ENCODE measurements around the gene PBX1. TPM values are rescaled to one million over a fixed set of nuclear protein-coding genes. Genes with fewer than 3 reads are reported as not detected.

Gene PBX1
- total and polyA plus RNA-seq, 2 of the 4 experiments (the other 2 are of a cell fraction): 13.9 to 17.9 TPM

DNA sequence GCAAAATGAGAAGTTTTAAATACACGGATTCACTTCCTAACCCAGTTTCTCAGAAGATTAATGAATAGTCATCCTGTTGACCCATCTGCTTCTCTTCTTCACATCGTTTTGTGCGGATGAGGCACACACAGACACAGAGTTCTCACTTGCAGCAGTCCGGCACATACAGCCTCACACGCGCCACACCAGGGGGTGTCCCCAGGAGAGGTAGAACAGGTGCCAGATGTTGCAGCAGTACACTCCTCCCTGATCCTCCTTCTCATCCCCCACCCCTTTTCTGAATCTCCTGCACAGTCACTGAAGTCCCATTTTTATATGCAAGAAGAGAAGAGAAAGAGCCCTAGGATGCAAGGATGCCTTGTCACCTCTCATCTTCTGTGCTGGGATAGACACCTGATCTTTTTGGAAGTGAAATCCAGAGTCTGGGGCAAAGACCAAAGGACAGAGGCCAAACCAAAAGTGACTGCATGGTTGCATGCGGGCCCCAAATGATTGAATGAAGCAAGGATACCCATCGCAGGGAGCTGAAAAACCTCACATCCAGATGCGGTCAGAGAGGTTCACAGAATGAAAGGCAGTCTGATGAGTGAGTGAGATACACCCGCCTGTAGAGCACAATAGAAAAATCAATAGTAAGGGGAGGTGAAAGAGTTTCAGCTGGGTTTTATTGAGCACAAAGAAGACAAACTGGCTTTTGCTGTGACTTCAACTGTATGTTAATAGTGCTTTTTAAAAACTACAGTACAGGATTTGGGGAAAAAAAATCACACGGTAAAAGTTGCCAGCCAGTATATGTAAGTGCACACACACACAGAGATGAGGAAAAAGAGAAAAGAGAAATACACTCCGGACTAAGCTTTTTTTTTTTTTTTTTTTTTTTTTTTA is 28.9 kb downstream of the PBX1 start:
- Histone ChIP-seq H2BK20ac (ENCODE audit: low read depth, low read length) (no peak overlapping the region), H3K4ac (ENCODE audit: low read depth, low read length) (peak overlapping the region; percentile 64; the same call in 1 of the 2 replicates), H3K9ac (ENCODE audit: low read depth, low read length) (peak overlapping the region; percentile 13; the same call in 1 of the 2 replicates), H4K5ac (ENCODE audit: low read depth, low read length) (no peak overlapping the region), H3K36me3 (ENCODE audit: control insufficient read depth, insufficient read depth, low read length) (peaks cover 11% of the 10 kb centered on the region; the same call in 1 of the 2 replicates), H2AFZ (replicated peaks; ENCODE audit: low read length, poor library complexity) (no peak overlapping the region), H2AK5ac (ENCODE audit: low read depth, low read length) (0 out of 2 replicates have a peak overlapping the region, but pooled peaks have one; percentile 16), H3K9me1 (ENCODE audit: insufficient read depth, low read length) (peaks cover 6% of the 10 kb centered on the region), H2BK15ac (ENCODE audit: low read depth, low read length) (no peak overlapping the region), H3K14ac (replicated peaks; ENCODE audit: low read depth, low read length) (peak overlapping the region; percentile 30), H4K20me1 (ENCODE audit: insufficient read depth, low read length) (no peaks in the 10 kb centered on the region), H3K56ac (ENCODE audit: extremely low read depth, insufficient read depth, low read length) (no peak overlapping the region), H3K4me1 (ENCODE audit: control insufficient read depth, insufficient read depth, low read length) (peaks cover 24% of the 10 kb centered on the region), H3K4me3 (ENCODE audit: insufficient read depth, low read depth, low read length) (no peak overlapping the region), H3K4me2 (ENCODE audit: low read depth, low read length) (peak overlapping the region; percentile 36), H2AK9ac (replicated peaks; ENCODE audit: low read depth, low read length, poor library complexity) (no peak overlapping the region), H2BK120ac (ENCODE audit: low read depth, low read length) (no peak overlapping the region), H3K9me3 (ENCODE audit: control insufficient read depth, insufficient read depth, low read length) (no peaks in the 10 kb centered on the region), H3K27ac (ENCODE audit: insufficient read depth, low read length) (peak overlapping the region; percentile 56; the same call in 1 of the 2 replicates), H3K27me3 (ENCODE audit: control insufficient read depth, insufficient read depth, low read length) (no peaks in the 10 kb centered on the region), H3K18ac (ENCODE audit: low read depth, low read length) (peak overlapping the region; percentile 7; the same call in 1 of the 2 replicates), H3K79me1 (ENCODE audit: low read depth in 1 of 2, low read length in 2 of 2) (peaks cover 10 to 12% of the 10 kb centered on the region in 2 experiments; a peak in 3 of 4 replicates), H3K23ac (ENCODE audit: low read depth, low read length) (peak overlapping the region; percentile 17; the same call in 1 of the 2 replicates), H2BK5ac (ENCODE audit: low read depth, low read length, poor library complexity, severe bottlenecking) (no peak overlapping the region), H4K91ac (ENCODE audit: insufficient read depth, low read depth, low read length) (no peak overlapping the region; the same call in 1 of the 2 replicates), H4K8ac (ENCODE audit: low read depth in 2 of 2, low read length in 2 of 2) (no peak overlapping the region)
- 70% methylated on average over 2 of the region's 12 CpGs; no CpG with 5 or more reads in 1 of the 2 experiments for WGBS, 2 experiments (ENCODE audit: extremely low coverage in 2 of 2, insufficient read length in 1 of 2)
- intact Hi-C loops (cut with micrococcal nuclease): loop anchor here (2.0 kb wide), 1 partner anchor 15 kb away; no protein-coding TSS in a partner anchor
- in situ Hi-C loops (cut with MboI; ENCODE audit: low sequenced_read_pairs): no loop called here
- CTCF ChIA-PET: interaction anchor here (0.6 to 0.8 kb wide), 2 partner anchors 37 to 200 kb away, joined by 3 read pairs; no protein-coding TSS in a partner anchor
- DNase-seq (no peak), ATAC-seq (ENCODE audit: low read depth) (no peak)
- TF ChIP-seq POLR2A (IDR thresholded peaks at IDR 0.05; ENCODE audit: low read depth, low read length): no peak
- TF ChIP-seq RCOR1 (IDR thresholded peaks at IDR 0.05; ENCODE audit: insufficient replicate concordance, low read length): no peak
- no peak for TF ChIP-seq MXI1 (IDR thresholded peaks at IDR 0.05; ENCODE audit: borderline replicate concordance, low read depth, low read length)
- TF ChIP-seq BHLHE40 (IDR thresholded peaks at IDR 0.05; ENCODE audit: low read depth, low read length): no peak
- no peak for TF ChIP-seq FOS (IDR thresholded peaks at IDR 0.05; ENCODE audit: low read depth, low read length)
- TF ChIP-seq CEBPB (IDR thresholded peaks at IDR 0.05; ENCODE audit: low read depth, low read length): no peak
- no peak for TF ChIP-seq MAZ (IDR thresholded peaks at IDR 0.05; ENCODE audit: borderline replicate concordance, low read depth, low read length)
- POLR2A ChIA-PET (ENCODE audit: unreplicated experiment): interaction anchor here (0.5 kb wide), 1 partner anchor 83 kb away, joined by 3 read pairs; no protein-coding TSS in a partner anchor
- dilution Hi-C loops (cut with HindIII; ENCODE audit: low sequenced_read_pairs, unreplicated experiment): no loop called here
- BruUV-seq (replicated peaks): no TSS peak
